Measurements from ENCODE around the gene AGAP1.

The AGAP1 gene

GRCh38 chr2:235951493-235951892 lies 457.6 kb downstream of the AGAP1 start:
- no peak overlapping the region for H3K4me3 ChIP-seq (ENCODE audit: low read length)
- no peaks in the 10 kb centered on the region for H3K4me1 ChIP-seq (ENCODE audit: control insufficient read depth, insufficient read depth, low read length)
- no peak overlapping the region for H3K9ac ChIP-seq (ENCODE audit: low read depth, low read length)
- no peaks in the 10 kb centered on the region for H3K27me3 ChIP-seq (ENCODE audit: control insufficient read depth, insufficient read depth, low read length)
- no peaks in the 10 kb centered on the region for H3K9me3 ChIP-seq (replicated peaks; ENCODE audit: low read length)
- H3K4me2 ChIP-seq (ENCODE audit: low read length): no peak overlapping the region
- no peaks in the 10 kb centered on the region for H3K36me3 ChIP-seq (ENCODE audit: insufficient read depth, low read length)

DNA sequence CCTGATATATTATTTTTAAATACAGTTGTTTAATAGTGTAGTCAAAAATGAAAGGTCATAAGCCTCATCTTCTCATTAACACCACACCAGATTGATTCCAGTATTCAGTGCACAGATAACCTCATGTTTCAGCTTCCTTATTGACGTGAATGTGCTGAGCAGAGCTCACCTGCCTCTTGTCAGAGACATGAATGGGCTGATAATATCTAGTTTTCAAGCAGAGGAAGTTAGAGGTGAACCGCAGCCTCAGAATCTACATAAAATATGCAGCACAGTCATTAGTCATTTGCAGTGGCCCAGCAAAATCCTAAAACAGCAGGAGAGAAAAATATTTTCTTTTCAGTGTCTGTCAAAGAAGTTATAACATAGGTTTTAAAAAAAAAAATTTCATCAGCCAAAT lies 458.1 kb downstream of the AGAP1 start:
- H3K4me3 ChIP-seq (ENCODE audit: low read length): no peak overlapping the region
- no peaks in the 10 kb centered on the region for H3K4me1 ChIP-seq (ENCODE audit: control insufficient read depth, insufficient read depth, low read length)
- H3K9ac ChIP-seq (ENCODE audit: low read depth, low read length): no peak overlapping the region
- no peaks in the 10 kb centered on the region for H3K27me3 ChIP-seq (ENCODE audit: control insufficient read depth, insufficient read depth, low read length)
- H3K4me2 ChIP-seq (ENCODE audit: low read length): no peak overlapping the region
- no peaks in the 10 kb centered on the region for H3K9me3 ChIP-seq (replicated peaks; ENCODE audit: low read length)
- no peaks in the 10 kb centered on the region for H3K36me3 ChIP-seq (ENCODE audit: insufficient read depth, low read length)

GRCh38 chr2:235952714-235953113 lies 458.9 kb downstream of the AGAP1 start:
- Histone ChIP-seq H3K9ac (ENCODE audit: low read depth, low read length) (no peak overlapping the region), H3K4me2 (ENCODE audit: low read length) (no peak overlapping the region), H3K4me1 (ENCODE audit: control insufficient read depth, insufficient read depth, low read length) (no peaks in the 10 kb centered on the region), H3K9me3 (replicated peaks; ENCODE audit: low read length) (no peaks in the 10 kb centered on the region), H3K4me3 (ENCODE audit: low read length) (no peak overlapping the region), H3K27me3 (ENCODE audit: control insufficient read depth, insufficient read depth, low read length) (no peaks in the 10 kb centered on the region), H3K36me3 (ENCODE audit: insufficient read depth, low read length) (no peaks in the 10 kb centered on the region)

- H3K4me1 ChIP-seq (ENCODE audit: control insufficient read depth, insufficient read depth, low read length): no peaks in the 10 kb centered on the region
- no peaks in the 10 kb centered on the region for H3K27me3 ChIP-seq (ENCODE audit: control insufficient read depth, insufficient read depth, low read length)
- H3K9me3 ChIP-seq (replicated peaks; ENCODE audit: low read length): no peaks in the 10 kb centered on the region
- no peak overlapping the region for H3K9ac ChIP-seq (ENCODE audit: low read depth, low read length)
- H3K36me3 ChIP-seq (ENCODE audit: insufficient read depth, low read length): no peaks in the 10 kb centered on the region
- no peak overlapping the region for H3K4me2 ChIP-seq (ENCODE audit: low read length)
- H3K4me3 ChIP-seq (ENCODE audit: low read length): no peak overlapping the region
These were observed 460.4 kb downstream of the AGAP1 start for GRCh38 chr2:235954281-235954680.

GRCh38 chr2:235954888-235955480 lies 461.1 kb downstream of the AGAP1 start:
- Histone ChIP-seq H3K27me3 (ENCODE audit: control insufficient read depth, insufficient read depth, low read length) (no peaks in the 10 kb centered on the region), H3K4me3 (ENCODE audit: low read length) (no peak overlapping the region), H3K36me3 (ENCODE audit: insufficient read depth, low read length) (no peaks in the 10 kb centered on the region), H3K9ac (ENCODE audit: low read depth, low read length) (no peak overlapping the region), H3K4me2 (ENCODE audit: low read length) (no peak overlapping the region), H3K4me1 (ENCODE audit: control insufficient read depth, insufficient read depth, low read length) (no peaks in the 10 kb centered on the region), H3K9me3 (replicated peaks; ENCODE audit: low read length) (no peaks in the 10 kb centered on the region)

DNA sequence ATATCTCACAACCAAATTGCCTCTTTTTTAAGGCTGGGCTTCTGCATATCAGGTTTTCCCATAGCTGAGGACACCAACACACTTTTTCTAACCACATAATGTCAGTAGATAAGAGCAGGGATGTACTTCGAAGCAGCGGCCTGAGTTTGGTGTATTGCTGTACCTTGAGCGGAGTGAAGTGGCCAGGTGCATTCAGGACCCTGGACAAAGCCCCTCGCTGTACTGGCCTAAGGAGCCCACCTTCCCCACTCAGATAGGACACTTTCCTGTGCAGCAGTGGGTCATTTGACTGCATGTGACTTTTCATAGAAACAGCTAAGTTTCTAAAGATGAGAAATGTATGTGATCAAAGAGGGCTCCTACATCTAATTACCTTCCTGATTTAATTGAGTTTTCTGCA lies 461.8 kb downstream of the AGAP1 start:
- Histone ChIP-seq H3K4me1 (ENCODE audit: control insufficient read depth, insufficient read depth, low read length) (no peaks in the 10 kb centered on the region), H3K9me3 (replicated peaks; ENCODE audit: low read length) (no peaks in the 10 kb centered on the region), H3K36me3 (ENCODE audit: insufficient read depth, low read length) (no peaks in the 10 kb centered on the region), H3K27me3 (ENCODE audit: control insufficient read depth, insufficient read depth, low read length) (no peaks in the 10 kb centered on the region), H3K9ac (ENCODE audit: low read depth, low read length) (no peak overlapping the region), H3K4me2 (ENCODE audit: low read length) (no peak overlapping the region), H3K4me3 (ENCODE audit: low read length) (no peak overlapping the region)

- Histone ChIP-seq H3K9ac (ENCODE audit: low read depth, low read length) (no peak overlapping the region), H3K36me3 (ENCODE audit: insufficient read depth, low read length) (no peaks in the 10 kb centered on the region), H3K4me1 (ENCODE audit: control insufficient read depth, insufficient read depth, low read length) (no peaks in the 10 kb centered on the region), H3K9me3 (replicated peaks; ENCODE audit: low read length) (no peaks in the 10 kb centered on the region), H3K4me2 (ENCODE audit: low read length) (no peak overlapping the region), H3K27me3 (ENCODE audit: control insufficient read depth, insufficient read depth, low read length) (no peaks in the 10 kb centered on the region), H3K4me3 (ENCODE audit: low read length) (no peak overlapping the region)
These were observed 462.6 kb downstream of the AGAP1 start for GRCh38 chr2:235956281-235956970.

- H3K36me3 ChIP-seq (ENCODE audit: insufficient read depth, low read length): no peaks in the 10 kb centered on the region
- H3K27me3 ChIP-seq (ENCODE audit: control insufficient read depth, insufficient read depth, low read length): no peaks in the 10 kb centered on the region
These were observed 463.4 kb downstream of the AGAP1 start for GRCh38 chr2:235957251-235957650.

DNA sequence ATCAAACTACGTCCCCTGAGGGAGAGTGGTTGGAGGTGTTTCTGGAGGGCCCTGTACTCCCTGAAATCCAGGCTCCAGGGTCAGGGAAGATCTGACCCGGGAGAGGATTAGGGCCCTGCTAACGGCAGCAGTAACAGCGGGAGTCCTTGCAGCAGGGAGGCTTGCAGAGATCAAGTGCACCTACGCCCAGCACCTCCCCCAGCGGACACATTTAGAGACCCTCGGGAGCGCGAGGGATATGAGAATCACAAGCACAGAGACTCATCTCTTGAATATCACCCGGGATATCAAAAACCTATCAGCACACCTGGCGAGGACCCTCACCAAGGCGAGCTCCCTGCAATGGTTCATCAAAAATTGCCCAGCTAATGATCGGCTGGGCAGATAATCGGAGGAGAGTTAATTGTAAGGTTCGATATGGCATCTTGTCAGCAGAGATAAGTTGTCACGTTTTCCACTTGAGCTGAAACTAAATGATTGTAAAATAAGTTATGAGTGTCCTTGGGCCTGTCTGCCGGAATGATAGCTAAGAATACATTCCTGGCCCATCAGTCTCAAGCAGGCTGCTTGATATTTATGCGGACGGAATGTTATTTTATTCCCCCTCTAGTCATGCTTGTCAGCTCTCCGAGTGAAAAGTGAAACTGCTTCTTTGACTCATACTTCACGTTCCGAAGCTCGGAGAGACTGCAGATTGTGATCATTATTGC lies 464.5 kb downstream of the AGAP1 start:
- Histone ChIP-seq H3K36me3 (ENCODE audit: insufficient read depth, low read length) (no peaks in the 10 kb centered on the region), H3K4me3 (ENCODE audit: low read length) (no peak overlapping the region), H3K9ac (ENCODE audit: low read depth, low read length) (no peak overlapping the region), H3K4me2 (ENCODE audit: low read length) (peak overlapping the region; percentile 20), H3K4me1 (ENCODE audit: control insufficient read depth, insufficient read depth, low read length) (no peaks in the 10 kb centered on the region), H3K9me3 (replicated peaks; ENCODE audit: low read length) (no peaks in the 10 kb centered on the region), H3K27me3 (ENCODE audit: control insufficient read depth, insufficient read depth, low read length) (no peaks in the 10 kb centered on the region)

More at GRCh38 chr2:235957251-235957650, 463.4 kb downstream of the AGAP1 start:
- no peak overlapping the region for H3K4me2 ChIP-seq (ENCODE audit: low read length)
- H3K4me1 ChIP-seq (ENCODE audit: control insufficient read depth, insufficient read depth, low read length): no peaks in the 10 kb centered on the region
- H3K4me3 ChIP-seq (ENCODE audit: low read length): no peak overlapping the region
- no peak overlapping the region for H3K9ac ChIP-seq (ENCODE audit: low read depth, low read length)
- no peaks in the 10 kb centered on the region for H3K9me3 ChIP-seq (replicated peaks; ENCODE audit: low read length)

- Histone ChIP-seq H3K9ac (ENCODE audit: low read depth, low read length) (no peak overlapping the region), H3K36me3 (ENCODE audit: insufficient read depth, low read length) (no peaks in the 10 kb centered on the region), H3K9me3 (replicated peaks; ENCODE audit: low read length) (no peaks in the 10 kb centered on the region), H3K27me3 (ENCODE audit: control insufficient read depth, insufficient read depth, low read length) (no peaks in the 10 kb centered on the region), H3K4me3 (ENCODE audit: low read length) (no peak overlapping the region), H3K4me2 (ENCODE audit: low read length) (peak overlapping the region; percentile 20), H3K4me1 (ENCODE audit: control insufficient read depth, insufficient read depth, low read length) (no peaks in the 10 kb centered on the region)
These were observed 465.1 kb downstream of the AGAP1 start for GRCh38 chr2:235958931-235959410.

GRCh38 chr2:235960011-235960715 lies 466.3 kb downstream of the AGAP1 start:
- Histone ChIP-seq H3K9ac (ENCODE audit: low read depth, low read length) (no peak overlapping the region), H3K4me3 (ENCODE audit: low read length) (no peak overlapping the region), H3K4me2 (ENCODE audit: low read length) (no peak overlapping the region), H3K36me3 (ENCODE audit: insufficient read depth, low read length) (no peaks in the 10 kb centered on the region), H3K27me3 (ENCODE audit: control insufficient read depth, insufficient read depth, low read length) (no peaks in the 10 kb centered on the region), H3K4me1 (ENCODE audit: control insufficient read depth, insufficient read depth, low read length) (no peaks in the 10 kb centered on the region), H3K9me3 (replicated peaks; ENCODE audit: low read length) (no peaks in the 10 kb centered on the region)
